GM19025 (cell line): Measurements from ENCODE around the gene CAPNS1.

Experiments used
- ATAC-seq: cut with Tn5 transposase; IDR thresholded peaks from one replicate; pipeline ENCODE4 v1.9.1; 2021; ENCODE audit warnings: mild to moderate bottlenecking, low read depth, moderate library complexity; ENCODE audit not compliant: unreplicated experiment

CAPNS1 gene

GRCh38 chr19:36139473-36140303, at the start of gene CAPNS1:
TSS of gene CAPNS1 (plus strand) at chr19:36140066. CDS start at chr19:36141012, 946 bp downstream.
- ATAC-seq = peak; percentile 81

- ATAC-seq = no peak
Observed at GRCh38 chr19:36090910-36091695, 48.8 kb upstream of the CAPNS1 start.

GRCh38 chr19:36092566-36092965, 47.3 kb upstream of the CAPNS1 start:
- no peak for ATAC-seq

- no peak for ATAC-seq
Observed at GRCh38 chr19:36093146-36093662, 46.7 kb upstream of the CAPNS1 start.

GRCh38 chr19:36093687-36094086, 46.2 kb upstream of the CAPNS1 start:
- no peak for ATAC-seq

- no peak for ATAC-seq
Observed at GRCh38 chr19:36097036-36097435, 42.8 kb upstream of the CAPNS1 start.

- no peak for ATAC-seq
Observed at GRCh38 chr19:36099166-36099785, 40.6 kb upstream of the CAPNS1 start.

GRCh38 chr19:36100476-36100875, 39.4 kb upstream of the CAPNS1 start:
- ATAC-seq = no peak

GRCh38 chr19:36101550-36102327, 38.1 kb upstream of the CAPNS1 start:
- ATAC-seq = no peak

- ATAC-seq = no peak
Observed at GRCh38 chr19:36103040-36103626, 36.7 kb upstream of the CAPNS1 start.

- ATAC-seq = no peak
Observed at GRCh38 chr19:36103842-36104552, 35.9 kb upstream of the CAPNS1 start.

- no peak for ATAC-seq
Observed at GRCh38 chr19:36106441-36106840, 33.4 kb upstream of the CAPNS1 start.

- ATAC-seq = no peak
Observed at GRCh38 chr19:36106991-36107390, 32.9 kb upstream of the CAPNS1 start.

GRCh38 chr19:36108684-36109083, 31.2 kb upstream of the CAPNS1 start:
- ATAC-seq = no peak

- ATAC-seq = no peak
Observed at GRCh38 chr19:36110487-36111199, 29.2 kb upstream of the CAPNS1 start, which contains the start of gene OVOL3. TSS of gene OVOL3 (plus strand) at chr19:36111143. CDS start at chr19:36111203, 60 bp downstream.

- ATAC-seq = no peak
Observed at GRCh38 chr19:36111200-36111539, 28.7 kb upstream of the CAPNS1 start.

GRCh38 chr19:36112678-36113077, 27.2 kb upstream of the CAPNS1 start:
- no peak for ATAC-seq

- ATAC-seq = no peak
Observed at GRCh38 chr19:36113425-36113824, 26.4 kb upstream of the CAPNS1 start.
